Spleen (tissue), 11 donors: ENCODE data around the gene CRHR2. TPM values are rescaled to one million over a fixed set of nuclear protein-coding genes. Genes with fewer than 3 reads are reported as not detected.

ENCODE experiments used
- DNase-seq: peaks from one replicate; pipeline ENCODE4 v3.0.0-alpha.2; 2020
- H3K27ac ChIP-seq, 8 donors: fragments of 200-600 bp; sonication (generic) in 7 of 8; 1 replicate in 4 of 8; 2 replicates in 4 of 8; pipeline versions ENCODE4 v1.5.0 to v1.8.0; 2016 to 2021; ENCODE audit warnings: inconsistent platforms in 4 of 8, mild to moderate bottlenecking in 4 of 8, moderate library complexity in 1 of 8
- H3K27me3 ChIP-seq, 7 donors: fragments of 200-600 bp; sonication (generic) in 6 of 7; replicated peaks in 1 of 7; 1 replicate in 4 of 7; 2 replicates in 3 of 7; pipeline versions ENCODE4 v1.5.0 to v1.8.0; 2016 to 2021; ENCODE audit warnings: inconsistent platforms in 3 of 7, mild to moderate bottlenecking in 1 of 7
- H3K36me3 ChIP-seq, 6 donors: fragments of 200-600 bp; sonication (generic) in 5 of 6; 1 replicate in 4 of 6; 2 replicates in 2 of 6; pipeline versions ENCODE4 v1.5.0 to v1.8.0; 2016 to 2021; ENCODE audit warnings: inconsistent platforms in 2 of 6
- H3K4me1 ChIP-seq, 6 donors: fragments of 200-600 bp; sonication (generic) in 5 of 6; 1 replicate in 3 of 6; 2 replicates in 3 of 6; pipeline versions ENCODE4 v1.5.0 to v1.8.0; 2016 to 2021; ENCODE audit warnings: inconsistent platforms in 3 of 6
- H3K4me3 ChIP-seq, 8 donors: fragments of 200-600 bp; sonication (generic) in 7 of 8; 1 replicate in 4 of 8; 2 replicates in 4 of 8; pipeline versions ENCODE4 v1.5.0 to v1.8.0; 2016 to 2021; ENCODE audit warnings: inconsistent platforms in 4 of 8, mild to moderate bottlenecking in 4 of 8, moderate library complexity in 2 of 8
- H3K9me3 ChIP-seq, 8 donors: fragments of 200-600 bp; sonication (generic) in 7 of 8; 1 replicate in 4 of 8; 2 replicates in 4 of 8; pipeline versions ENCODE4 v1.5.0 to v1.8.0; 2016 to 2021; ENCODE audit warnings: inconsistent platforms in 4 of 8
- POLR2A ChIP-seq, 3 donors: fragments of 450-650 bp; IDR thresholded peaks; one replicate each; pipeline ENCODE4 v1.5.1; 2017; ENCODE audit warnings: antibody characterized with exemption in 3 of 3, mild to moderate bottlenecking in 1 of 3
- POLR2AphosphoS5 ChIP-seq, 3 donors: sonication (generic); formaldehyde crosslinking; IDR thresholded peaks; one replicate each; pipeline ENCODE4 v1.5.1; 2017; ENCODE audit warnings: antibody characterized with exemption in 3 of 3
- WGBS, 5 donors: extraction: QIAGEN DNeasy Blood & Tissue Kit in 3 of 5; methylation state at CpG; one replicate each; pipeline versions ENCODE4 v1.1.5 to v1.1.7; 2013 to 2018; 5-methylcytosine and 5-hydroxymethylcytosine counted together
- intact Hi-C: fragments of 100-400 bp; cut with DNase I; formaldehyde crosslinking; loops from one replicate; pipeline ENCODE4 v1.15.0; 2023; ENCODE audit warnings: low total_unique reads
- polyA plus RNA-seq, 3 donors: library from polyadenylated mRNA; stranded (reverse); fragments of 200-250 nt; gene quantifications; one replicate each; pipeline ENCODE4 v1.2.1, GENCODE V29; 2013
- total RNA-seq, 7 donors: library from RNA; depleted of rRNA in 3 of 7; stranded (reverse); fragments of >200 nt in 3 of 7; fragmentation: NEBNext Ultra II Directional in 4 of 7; extraction: Animal tissue kit (Norgen Biotek cat#: 25700) in 4 of 7; gene quantifications; one replicate each; pipeline versions ENCODE4 v1.1.0 to v1.2.1, GENCODE V29; 2016 to 2021
- TF ChIP-seq, protein P1 (sequence below), 11 experiments: fragments of 200-600 bp in 7 of 11; fragments of 450-650 bp in 4 of 11; sonication (generic) in 4 of 11; IDR thresholded peaks in 8 of 11; conservative IDR thresholded peaks in 3 of 11; 1 replicate in 7 of 11; 2 replicates in 4 of 11; pipeline versions ENCODE4 v1.4.0 to v1.8.0; 2016 to 2021; ENCODE audit warnings: antibody characterized with exemption in 11 of 11, inconsistent platforms in 4 of 11, mild to moderate bottlenecking in 1 of 11
- donor health status: healthy with polysubstance abuse.
- donor health status: DM: no; HTN: no; CAD: no; lungs with moderate emphysema.
- donor health status: DM: no; HTN: no; CAD: no.
- donor health status: Bipolar disorder and iron deficiency.
- donor health status: healthy.
- donor health status: DM: no; HTN: no; CAD: no.
- donor health status: DM: yes; HTN: yes; CAD: no.

CRHR2 gene
- total and polyA plus RNA-seq, 10 donors: not detected

DNA sequence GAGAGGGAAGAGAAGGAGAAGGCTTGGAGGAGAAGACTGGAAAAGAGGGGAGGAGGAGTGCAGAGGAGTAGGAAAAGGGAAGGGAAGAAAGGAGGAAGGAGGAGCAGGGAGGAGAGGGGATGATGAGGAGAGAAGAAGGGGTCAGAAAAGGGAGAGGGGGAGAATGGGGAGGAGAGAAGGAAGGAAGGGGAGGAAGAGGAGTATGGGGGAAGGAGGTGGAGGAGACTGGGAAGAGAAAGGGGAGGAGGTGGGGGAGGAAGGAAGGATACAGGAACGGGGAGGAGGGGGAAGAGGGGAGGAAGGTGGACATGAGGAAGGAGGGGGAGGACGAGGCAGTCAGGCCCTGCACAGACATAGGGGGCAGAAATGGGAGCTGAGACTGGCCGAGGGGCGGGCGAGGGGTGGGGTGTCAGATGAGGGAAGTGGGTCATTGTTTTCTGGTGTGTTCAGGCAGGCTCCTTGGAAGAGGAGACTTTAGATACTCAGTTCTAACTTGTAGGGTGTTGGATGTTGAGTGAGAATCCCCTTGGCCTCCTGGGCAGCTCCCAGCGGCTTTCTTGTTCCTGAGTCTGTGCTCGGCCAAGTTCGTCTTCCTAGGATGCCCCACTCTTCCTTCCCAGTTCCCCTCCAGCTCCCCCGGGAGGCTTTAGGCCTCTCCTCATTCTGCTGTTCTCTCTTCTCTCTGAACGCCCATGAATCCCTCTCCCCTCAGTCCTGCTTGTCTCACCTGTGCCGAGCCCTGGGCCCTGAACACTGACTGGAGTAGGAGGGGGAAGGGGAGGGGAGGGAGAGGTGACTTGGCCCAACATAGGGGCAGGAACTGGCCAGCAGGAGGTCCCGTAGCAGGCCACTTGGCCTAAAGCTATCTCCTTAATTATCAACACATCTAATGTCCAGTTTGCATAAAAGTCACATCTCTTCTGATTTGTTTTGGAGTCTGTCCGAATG is 12.8 kb upstream of the CRHR2 start:
- intact Hi-C loops: no loop called here
- WGBS, 5 donors: 74 to 87% (median 76%) methylated on average over 13 of the region's 13 CpGs
- TF ChIP-seq POLR2AphosphoS5 (IDR thresholded peaks at IDR 0.05) (no peak), POLR2A (IDR thresholded peaks at IDR 0.05) (no peak)
- TF ChIP-seq, protein P1, sequence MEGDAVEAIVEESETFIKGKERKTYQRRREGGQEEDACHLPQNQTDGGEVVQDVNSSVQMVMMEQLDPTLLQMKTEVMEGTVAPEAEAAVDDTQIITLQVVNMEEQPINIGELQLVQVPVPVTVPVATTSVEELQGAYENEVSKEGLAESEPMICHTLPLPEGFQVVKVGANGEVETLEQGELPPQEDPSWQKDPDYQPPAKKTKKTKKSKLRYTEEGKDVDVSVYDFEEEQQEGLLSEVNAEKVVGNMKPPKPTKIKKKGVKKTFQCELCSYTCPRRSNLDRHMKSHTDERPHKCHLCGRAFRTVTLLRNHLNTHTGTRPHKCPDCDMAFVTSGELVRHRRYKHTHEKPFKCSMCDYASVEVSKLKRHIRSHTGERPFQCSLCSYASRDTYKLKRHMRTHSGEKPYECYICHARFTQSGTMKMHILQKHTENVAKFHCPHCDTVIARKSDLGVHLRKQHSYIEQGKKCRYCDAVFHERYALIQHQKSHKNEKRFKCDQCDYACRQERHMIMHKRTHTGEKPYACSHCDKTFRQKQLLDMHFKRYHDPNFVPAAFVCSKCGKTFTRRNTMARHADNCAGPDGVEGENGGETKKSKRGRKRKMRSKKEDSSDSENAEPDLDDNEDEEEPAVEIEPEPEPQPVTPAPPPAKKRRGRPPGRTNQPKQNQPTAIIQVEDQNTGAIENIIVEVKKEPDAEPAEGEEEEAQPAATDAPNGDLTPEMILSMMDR (IDR thresholded peaks at IDR 0.05 in 8 of 11, conservative IDR thresholded peaks at IDR 0.05 in 3 of 11): no peak

DNA sequence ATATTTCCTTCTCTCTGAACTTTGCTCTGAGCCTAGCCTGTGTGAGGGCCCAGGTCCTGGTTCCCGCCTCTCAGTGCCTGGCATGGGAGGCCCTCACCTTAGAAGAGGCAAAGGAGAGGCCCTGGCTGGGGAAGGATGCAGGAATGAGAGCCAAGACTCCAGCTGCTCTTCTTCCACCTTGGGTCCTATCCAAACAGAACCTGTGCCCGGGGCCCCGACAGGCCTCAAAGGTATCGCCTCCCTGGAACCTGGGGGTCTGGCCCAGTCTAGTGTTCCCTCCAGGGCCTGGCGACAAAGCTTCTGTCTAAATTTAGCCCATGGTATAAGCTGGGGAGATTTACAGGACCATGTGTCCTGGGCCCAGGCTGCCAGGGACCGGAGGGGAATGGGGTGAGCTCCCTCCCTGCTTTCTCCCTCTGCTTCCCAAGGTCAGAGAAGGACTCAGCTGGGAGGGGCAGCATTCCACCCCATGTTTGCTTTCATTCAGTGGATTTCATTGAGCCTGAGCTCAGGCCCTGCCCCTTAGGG is 12.0 kb upstream of the CRHR2 start:
- H3K9me3 ChIP-seq: no peaks in the 10 kb centered on the region
- H3K4me3 ChIP-seq: no peak overlapping the region
- 80 to 94% (median 92%) methylated on average over 1 to 6 of the region's 6 CpGs for WGBS, 5 donors
- no peak for TF ChIP-seq POLR2A (IDR thresholded peaks at IDR 0.05)
- no peak for TF ChIP-seq POLR2AphosphoS5 (IDR thresholded peaks at IDR 0.05)
- TF ChIP-seq, protein P1 (IDR thresholded peaks at IDR 0.05 in 8 of 11, conservative IDR thresholded peaks at IDR 0.05 in 3 of 11): no peak
- H3K4me1 ChIP-seq: no peaks in the 10 kb centered on the region
- H3K36me3 ChIP-seq: no peaks in the 10 kb centered on the region
- H3K27me3 ChIP-seq: peaks cover 0 to 37% (median 0%) of the 10 kb centered on the region in 7 donors
- intact Hi-C loops: no loop called here
- no peak for DNase-seq
- H3K27ac ChIP-seq: no peak overlapping the region

More for the DNA sequence above, 12.8 kb upstream of the CRHR2 start:
- no peaks in the 10 kb centered on the region for H3K36me3 ChIP-seq
- no peaks in the 10 kb centered on the region for H3K4me1 ChIP-seq
- peak; percentile 33 for DNase-seq
- peaks cover 0 to 40% (median 0%) of the 10 kb centered on the region in 7 donors for H3K27me3 ChIP-seq
- no peak overlapping the region for H3K4me3 ChIP-seq
- H3K27ac ChIP-seq: no peak overlapping the region
- no peaks in the 10 kb centered on the region for H3K9me3 ChIP-seq

DNA sequence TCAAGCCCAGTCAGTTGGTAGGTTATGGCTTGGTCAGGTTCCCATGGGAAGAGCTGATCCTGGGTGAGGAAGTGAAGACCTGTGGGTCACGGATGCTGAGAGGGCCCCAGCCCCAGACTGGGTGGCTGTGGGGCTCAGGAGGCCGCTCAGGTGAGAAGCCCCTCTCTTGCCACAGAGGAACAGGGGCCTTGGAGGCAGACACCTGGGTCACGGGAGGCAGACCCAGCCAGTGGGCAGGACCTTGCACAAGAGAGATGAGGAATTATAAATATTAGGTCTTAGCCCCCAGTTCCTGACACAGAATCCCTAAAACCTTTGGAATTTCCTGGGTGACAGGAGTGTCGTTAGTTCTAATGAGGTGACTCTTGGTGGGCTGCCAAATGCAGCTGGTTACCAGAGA is 10.6 kb upstream of the CRHR2 start:
- DNase-seq: no peak
- whole genome bisulfite sequencing, 5 donors: 74 to 90% (median 77%) methylated on average over 4 of the region's 4 CpGs
- Histone ChIP-seq H3K4me1 (no peaks in the 10 kb centered on the region), H3K27ac (no peak overlapping the region), H3K4me3 (no peak overlapping the region), H3K9me3 (no peaks in the 10 kb centered on the region), H3K27me3 (peaks cover 0 to 31% (median 0%) of the 10 kb centered on the region in 7 donors), H3K36me3 (no peaks in the 10 kb centered on the region)
- intact Hi-C loops: no loop called here
- no peak for TF ChIP-seq POLR2A (IDR thresholded peaks at IDR 0.05)
- TF ChIP-seq, protein P1 (IDR thresholded peaks at IDR 0.05 in 8 of 11, conservative IDR thresholded peaks at IDR 0.05 in 3 of 11): no peak
- no peak for TF ChIP-seq POLR2AphosphoS5 (IDR thresholded peaks at IDR 0.05)

DNA sequence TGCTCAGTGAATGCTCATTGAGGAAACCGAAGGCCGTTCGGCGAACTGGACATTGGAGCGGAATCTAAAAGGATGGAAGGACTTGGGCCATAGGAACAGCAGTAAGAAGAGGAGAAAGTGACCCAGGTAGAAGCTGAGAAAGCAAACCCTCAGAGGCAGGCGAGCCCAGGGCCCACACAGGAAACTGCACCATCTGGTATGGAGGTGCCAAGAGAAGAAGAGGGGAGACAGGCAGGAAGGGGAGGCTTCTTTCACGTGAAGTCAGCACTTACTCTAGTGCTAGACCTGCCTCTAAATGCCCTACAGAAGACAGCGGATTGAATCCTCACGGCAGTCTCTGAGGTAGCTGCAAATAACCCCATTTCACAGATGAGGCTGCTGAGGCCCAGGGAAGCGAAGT is 10.2 kb upstream of the CRHR2 start:
- Histone ChIP-seq H3K9me3 (no peaks in the 10 kb centered on the region), H3K27ac (no peak overlapping the region), H3K4me1 (no peaks in the 10 kb centered on the region), H3K27me3 (peaks cover 0 to 31% (median 0%) of the 10 kb centered on the region in 7 donors), H3K4me3 (no peak overlapping the region), H3K36me3 (no peaks in the 10 kb centered on the region)
- WGBS, 5 donors: 77 to 83% (median 79%) methylated on average over 10 of the region's 10 CpGs
- DNase-seq: no peak
- TF ChIP-seq, protein P1 (IDR thresholded peaks at IDR 0.05 in 8 of 11, conservative IDR thresholded peaks at IDR 0.05 in 3 of 11): no peak
- no peak for TF ChIP-seq POLR2A (IDR thresholded peaks at IDR 0.05)
- no peak for TF ChIP-seq POLR2AphosphoS5 (IDR thresholded peaks at IDR 0.05)
- intact Hi-C loops: no loop called here
